Heart left ventricle (tissue), 16 donors: ENCODE data around the gene TRAPPC3L. TPM values are rescaled to one million over a fixed set of nuclear protein-coding genes. Genes with fewer than 3 reads are reported as not detected.

Source experiments
- ATAC-seq, 4 donors: fragments of 200-7000 bp; cut with Tn5 transposase; one replicate each; pipeline ENCODE4 v1.9.1; 2020 to 2022; ENCODE audit warnings: moderate library complexity in 4 of 4, mild to moderate bottlenecking in 3 of 4, moderate number of reproducible peaks in 1 of 4
- DNase-seq, 5 donors: peaks; one replicate each; pipeline ENCODE4 v3.0.0-alpha.2; 2020
- H3K27ac ChIP-seq, 12 donors: fragments of 200-600 bp; sonication (generic) in 4 of 12; one replicate each; pipeline versions ENCODE4 v1.5.0 to v1.8.0; 2016 to 2022; ENCODE audit warnings: mild to moderate bottlenecking in 2 of 12
- H3K27me3 ChIP-seq, 9 donors: fragments of 200-600 bp; sonication (generic) in 2 of 9; one replicate each; pipeline versions ENCODE4 v1.5.1 to v1.8.0; 2016 to 2022; ENCODE audit warnings: mild to moderate bottlenecking in 3 of 9
- H3K36me3 ChIP-seq, 9 donors: fragments of 200-600 bp; sonication (generic) in 2 of 9; one replicate each; pipeline versions ENCODE4 v1.5.0 to v1.8.0; 2018 to 2022; ENCODE audit warnings: mild to moderate bottlenecking in 2 of 9
- H3K4me1 ChIP-seq, 12 donors: fragments of 200-600 bp; sonication (generic) in 4 of 12; one replicate each; pipeline versions ENCODE4 v1.5.0 to v1.8.0; 2016 to 2022; ENCODE audit warnings: mild to moderate bottlenecking in 3 of 12
- H3K4me3 ChIP-seq, 12 donors: fragments of 200-600 bp; sonication (generic) in 4 of 12; one replicate each; pipeline versions ENCODE4 v1.5.0 to v1.8.0; 2017 to 2022; ENCODE audit warnings: mild to moderate bottlenecking in 9 of 12, moderate library complexity in 4 of 12
- H3K9me3 ChIP-seq, 12 donors: fragments of 200-600 bp; sonication (generic) in 4 of 12; one replicate each; pipeline versions ENCODE4 v1.5.0 to v1.8.0; 2016 to 2022; ENCODE audit warnings: mild to moderate bottlenecking in 1 of 12
- POLR2A ChIP-seq, 2 donors: fragments of 450-650 bp; IDR thresholded peaks; one replicate each; pipeline ENCODE4 v1.6.1; 2017; ENCODE audit warnings: antibody characterized with exemption in 2 of 2, mild to moderate bottlenecking in 2 of 2, moderate library complexity in 2 of 2
- WGBS, 4 donors: extraction: QIAGEN DNeasy Blood & Tissue Kit in 2 of 4; methylation state at CpG; one replicate each; pipeline versions ENCODE4 v1.1.5 to v1.1.7; 2013 to 2018; 5-methylcytosine and 5-hydroxymethylcytosine counted together
- intact Hi-C, 10 donors: fragments of 100-400 bp; cut with DNase I; formaldehyde crosslinking; loops; one replicate each; pipeline versions ENCODE4 v1.11.1 to v1.14.2; 2022
- polyA plus RNA-seq, 2 donors: library from polyadenylated mRNA; stranded (reverse); fragments of 200-250 nt; gene quantifications; one replicate each; pipeline ENCODE4 v1.2.3, GENCODE V29; 2013
- total RNA-seq, 9 donors: library from RNA; depleted of rRNA in 2 of 9; stranded (reverse); fragments of >200 nt in 2 of 9; fragmentation: NEBNext Ultra II Directional in 3 of 9; extraction: Animal tissue kit (Norgen Biotek cat#: 25700) in 3 of 9; gene quantifications; one replicate each; pipeline versions ENCODE4 v1.1.0 to v1.2.4, GENCODE V29; 2016 to 2023
- TF ChIP-seq, protein P1 (sequence below), 12 donors: fragments of 200-600 bp; sonication (generic) in 4 of 12; IDR thresholded peaks; one replicate each; pipeline versions ENCODE4 v1.5.0 to v1.8.0; 2018 to 2022; ENCODE audit warnings: antibody characterized with exemption in 12 of 12, mild to moderate bottlenecking in 5 of 12
- donor health status: ischemic (EF 13 %, LVEDD 7.1; RV severe dilation, severe dysfunction).
- donor health status: healthy with polysubstance abuse.
- donor health status: DM: no; HTN: yes; CAD: no.
- donor health status: DM: no; HTN: no; CAD: no.
- donor health status: ischemic (EF 25% LVEDD 6.9; RV normal size, moderate dysfunction).
- donor health status: ischemic (EF 25% LVEDD 5.7; RV mildly dilated, moderate dysfunction).
- donor health status: healthy.
- donor health status: DM: yes; HTN: yes; CAD: no.
- donor health status: ischemic (EF 35%, LVEDD 5.7; RV mildly dilated, moderate dysfunction).
- donor health status: nonischemic (EF 11% LVEDD 7.7; RV severe dilation, severe dysfunction).
- donor health status: DM: yes; HTN: yes; CAD: no.
- donor health status: PGD.
- donor health status: ischemic (EF 29% LVEDD 5.4; RV normal size, mild dysfunction).
- donor health status: nonischemic (EF 23%, LVEDD 6.1; RV moderate dilation, normal function).

TRAPPC3L gene
- total and polyA plus RNA-seq, 11 donors, result 0.11 to 0.29 (median 0.19) TPM; not detected in 7

DNA sequence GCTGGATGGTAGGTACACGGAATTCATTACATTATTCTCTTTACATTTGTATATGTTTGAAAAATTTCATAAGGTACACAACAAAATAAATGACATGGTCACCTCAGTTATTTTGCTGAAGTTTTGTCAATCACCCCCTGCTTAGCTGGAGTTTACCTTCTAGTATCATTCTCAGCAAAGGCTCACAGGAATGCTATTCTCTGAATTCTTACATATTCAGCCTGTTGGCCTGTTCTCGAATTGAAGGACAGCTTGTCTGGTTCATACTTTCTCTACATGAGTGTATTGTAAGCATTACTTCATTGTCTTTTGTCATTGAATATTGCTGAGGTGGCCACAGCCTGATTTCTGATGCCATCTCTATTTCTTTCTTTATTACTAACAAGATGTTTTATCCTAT lies 21.2 kb downstream of the TRAPPC3L start:
- no peak for DNase-seq
- Histone ChIP-seq H3K27ac (no peak overlapping the region), H3K4me1 (peaks cover 0 to 27% (median 13%) of the 10 kb centered on the region in 12 donors), H3K4me3 (no peak overlapping the region), H3K36me3 (no peaks in the 10 kb centered on the region), H3K9me3 (no peaks in the 10 kb centered on the region), H3K27me3 (no peaks in the 10 kb centered on the region)
- TF ChIP-seq, protein P1, sequence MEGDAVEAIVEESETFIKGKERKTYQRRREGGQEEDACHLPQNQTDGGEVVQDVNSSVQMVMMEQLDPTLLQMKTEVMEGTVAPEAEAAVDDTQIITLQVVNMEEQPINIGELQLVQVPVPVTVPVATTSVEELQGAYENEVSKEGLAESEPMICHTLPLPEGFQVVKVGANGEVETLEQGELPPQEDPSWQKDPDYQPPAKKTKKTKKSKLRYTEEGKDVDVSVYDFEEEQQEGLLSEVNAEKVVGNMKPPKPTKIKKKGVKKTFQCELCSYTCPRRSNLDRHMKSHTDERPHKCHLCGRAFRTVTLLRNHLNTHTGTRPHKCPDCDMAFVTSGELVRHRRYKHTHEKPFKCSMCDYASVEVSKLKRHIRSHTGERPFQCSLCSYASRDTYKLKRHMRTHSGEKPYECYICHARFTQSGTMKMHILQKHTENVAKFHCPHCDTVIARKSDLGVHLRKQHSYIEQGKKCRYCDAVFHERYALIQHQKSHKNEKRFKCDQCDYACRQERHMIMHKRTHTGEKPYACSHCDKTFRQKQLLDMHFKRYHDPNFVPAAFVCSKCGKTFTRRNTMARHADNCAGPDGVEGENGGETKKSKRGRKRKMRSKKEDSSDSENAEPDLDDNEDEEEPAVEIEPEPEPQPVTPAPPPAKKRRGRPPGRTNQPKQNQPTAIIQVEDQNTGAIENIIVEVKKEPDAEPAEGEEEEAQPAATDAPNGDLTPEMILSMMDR (IDR thresholded peaks at IDR 0.05), result no peak
- TF ChIP-seq POLR2A (IDR thresholded peaks at IDR 0.05), result no peak
- 76 to 93% (median 91%) methylated on average over 2 of the region's 2 CpGs for WGBS, 4 donors
- intact Hi-C loops, result no loop called here
- no peak for ATAC-seq

DNA sequence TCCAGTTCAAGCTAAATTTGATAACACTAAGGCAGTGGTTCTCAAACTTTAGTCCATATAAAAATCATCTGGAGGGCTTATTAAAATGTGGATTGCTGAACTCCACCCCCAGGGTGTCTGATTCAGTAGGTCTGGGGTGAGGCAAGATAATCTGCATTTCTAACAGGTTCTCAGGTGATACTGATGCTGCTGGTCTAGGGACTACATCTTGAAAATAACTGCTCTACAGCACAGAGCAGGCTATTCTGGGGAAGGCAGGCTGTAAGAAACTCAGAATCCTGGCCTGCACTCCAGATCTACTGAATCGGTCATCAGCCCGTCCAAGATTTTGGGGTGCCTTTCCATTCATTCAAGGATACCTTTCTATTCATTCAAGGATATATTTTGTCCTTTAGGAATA lies 22.6 kb downstream of the TRAPPC3L start:
- Histone ChIP-seq H3K4me3 (no peak overlapping the region), H3K27me3 (no peaks in the 10 kb centered on the region), H3K9me3 (no peaks in the 10 kb centered on the region), H3K27ac (no peak overlapping the region), H3K36me3 (peaks cover 0 to 1% (median 0%) of the 10 kb centered on the region in 9 donors), H3K4me1 (peaks cover 0 to 18% (median 9%) of the 10 kb centered on the region in 12 donors)
- no peak for TF ChIP-seq POLR2A (IDR thresholded peaks at IDR 0.05)
- TF ChIP-seq, protein P1 (IDR thresholded peaks at IDR 0.05), result no peak
- intact Hi-C loops, result no loop called here
- WGBS, 4 donors, result 88 to 93% (median 90%) methylated on average over 2 of the region's 2 CpGs
- ATAC-seq (no peak), DNase-seq (no peak)

DNA sequence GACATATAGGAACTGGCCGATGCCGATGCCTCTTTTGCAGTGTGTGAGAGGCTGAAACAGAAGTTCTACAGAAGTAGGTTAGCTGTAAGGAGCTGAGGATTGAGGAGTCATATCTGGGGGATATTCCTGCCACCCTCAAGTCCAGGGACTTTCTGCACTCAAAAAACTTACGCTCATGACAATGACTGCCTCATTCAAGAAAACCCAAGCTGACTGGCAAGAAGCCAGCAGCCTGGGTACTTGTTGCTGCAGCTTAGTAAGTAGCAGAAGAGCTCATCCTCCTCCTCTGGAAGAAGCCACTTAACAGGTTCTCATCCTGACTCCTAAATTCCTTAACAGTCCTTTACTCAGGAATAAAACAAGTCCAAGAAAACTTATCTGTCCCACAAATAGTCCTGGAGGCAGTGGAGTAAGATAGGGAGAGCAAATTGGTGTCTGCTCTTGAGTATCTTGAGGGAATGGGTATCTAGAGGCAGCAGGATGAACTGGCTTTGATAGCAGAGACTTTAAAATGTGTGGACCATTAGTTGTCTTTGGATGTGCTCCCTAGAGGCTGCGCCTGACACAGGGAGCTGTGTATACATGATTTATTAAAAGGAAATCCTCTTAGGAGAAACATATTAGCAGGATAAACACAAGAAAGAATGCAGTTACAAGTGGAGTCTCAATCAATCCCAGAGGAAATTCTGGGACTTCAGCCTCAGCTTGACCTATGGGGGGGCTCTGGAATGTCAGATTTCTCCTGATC lies 26.7 kb downstream of the TRAPPC3L start:
- Histone ChIP-seq H3K27me3 (no peaks in the 10 kb centered on the region), H3K4me3 (no peak overlapping the region), H3K36me3 (peaks cover 0 to 27% (median 13%) of the 10 kb centered on the region in 9 donors), H3K9me3 (no peaks in the 10 kb centered on the region), H3K4me1 (peaks cover 0 to 13% (median 7%) of the 10 kb centered on the region in 12 donors), H3K27ac (no peak overlapping the region)
- TF ChIP-seq, protein P1 (IDR thresholded peaks at IDR 0.05), result no peak
- TF ChIP-seq POLR2A (IDR thresholded peaks at IDR 0.05), result no peak
- DNase-seq (no peak), ATAC-seq (no peak)
- intact Hi-C loops, result no loop called here
- WGBS, 4 donors, result 82 to 89% (median 87%) methylated on average over 4 of the region's 4 CpGs

DNA sequence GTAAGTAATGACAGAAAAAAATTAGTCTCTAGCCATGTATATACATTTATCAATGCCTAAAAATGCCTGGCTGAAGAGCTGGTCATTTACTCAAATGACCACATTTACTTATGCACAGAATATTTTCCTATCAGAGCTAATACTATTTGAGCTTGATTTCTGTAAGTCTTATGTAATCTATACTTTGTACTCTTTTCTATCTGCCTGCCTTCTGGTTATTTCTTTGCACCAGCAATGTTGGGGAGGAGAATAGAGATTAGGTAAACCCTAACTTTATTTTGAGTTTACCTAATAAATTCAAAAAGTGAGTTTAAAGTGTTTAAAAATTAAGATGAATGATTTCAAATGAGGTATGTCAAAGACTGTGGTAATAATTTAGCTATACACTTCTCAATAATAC lies 30.3 kb downstream of the TRAPPC3L start:
- no peaks in the 10 kb centered on the region for H3K9me3 ChIP-seq
- no peak overlapping the region for H3K4me3 ChIP-seq
- no peak overlapping the region for H3K27ac ChIP-seq
- peaks cover 0 to 27% (median 13%) of the 10 kb centered on the region in 9 donors for H3K36me3 ChIP-seq
- ATAC-seq (no peak), DNase-seq (no peak)
- no peak for TF ChIP-seq POLR2A (IDR thresholded peaks at IDR 0.05)
- TF ChIP-seq, protein P1 (IDR thresholded peaks at IDR 0.05), result no peak
- peaks cover 0 to 32% (median 11%) of the 10 kb centered on the region in 12 donors for H3K4me1 ChIP-seq
- no peaks in the 10 kb centered on the region for H3K27me3 ChIP-seq
- intact Hi-C loops, result no loop called here
